Activated naive CD8-positive, alpha-beta T cell treated with anti-CD3 and anti-CD28 coated beads, Interleukin-2, amount 50 U/mL, for 24 hours (primary cell): ENCODE results near the gene JMJD4.

Source experiments
- ATAC-seq: fragments of 150-1000 bp; cut with Tn5 transposase; one replicate; pipeline ENCODE4 v1.10.0; 2021
- DNase-seq: peaks from one replicate; pipeline ENCODE4 v3.0.0; 2021
- H3K27ac Mint-ChIP-seq: one replicate; pipeline ENCODE4 v1.8.0; 2021; ENCODE audit warnings: mild to moderate bottlenecking, mixed read lengths
- H3K27me3 Mint-ChIP-seq: one replicate; pipeline ENCODE4 v1.8.0; 2021; ENCODE audit warnings: mixed read lengths
- H3K36me3 Mint-ChIP-seq: one replicate; pipeline ENCODE4 v1.8.0; 2021; ENCODE audit warnings: low read depth, mixed read lengths
- H3K4me1 Mint-ChIP-seq: one replicate; pipeline ENCODE4 v1.8.0; 2021; ENCODE audit warnings: mixed read lengths
- H3K4me3 Mint-ChIP-seq: one replicate; pipeline ENCODE4 v1.8.0; 2021; ENCODE audit warnings: mild to moderate bottlenecking, moderate library complexity, mixed read lengths
- H3K9me3 Mint-ChIP-seq: one replicate; pipeline ENCODE4 v1.8.0; 2021; ENCODE audit warnings: mixed read lengths

JMJD4 gene

GRCh38 chr1:227734546-227734855, 601 bp downstream of the JMJD4 start:
- peaks cover 43% of the 10 kb centered on the region for H3K4me1 Mint-ChIP-seq
- H3K36me3 Mint-ChIP-seq: peaks cover 11% of the 10 kb centered on the region
- ATAC-seq: no peak

GRCh38 chr1:227733751-227734545, 1.2 kb downstream of the JMJD4 start:
- Mint-ChIP-seq H3K4me3 (peak overlapping the region; percentile 90), H3K4me1 (peaks cover 48% of the 10 kb centered on the region), H3K36me3 (peaks cover 11% of the 10 kb centered on the region)

More at GRCh38 chr1:227734546-227734855, 601 bp downstream of the JMJD4 start:
- Mint-ChIP-seq H3K27me3 (no peaks in the 10 kb centered on the region), H3K9me3 (no peaks in the 10 kb centered on the region), H3K27ac (peak overlapping the region; percentile 83), H3K4me3 (peak overlapping the region; percentile 90)
- no peak for DNase-seq

GRCh38 chr1:227733309-227733705, 1.8 kb downstream of the JMJD4 start:
- peak overlapping the region; percentile 83 for H3K27ac Mint-ChIP-seq
- DNase-seq (no peak), ATAC-seq (no peak)
- H3K4me3 Mint-ChIP-seq: peak overlapping the region; percentile 90
- peaks cover 11% of the 10 kb centered on the region for H3K36me3 Mint-ChIP-seq
- H3K27me3 Mint-ChIP-seq: no peaks in the 10 kb centered on the region
- H3K4me1 Mint-ChIP-seq: peaks cover 51% of the 10 kb centered on the region
- H3K9me3 Mint-ChIP-seq: no peaks in the 10 kb centered on the region

More at GRCh38 chr1:227733751-227734545, 1.2 kb downstream of the JMJD4 start:
- Mint-ChIP-seq H3K27me3 (no peaks in the 10 kb centered on the region), H3K9me3 (no peaks in the 10 kb centered on the region), H3K27ac (peak overlapping the region; percentile 83)
- ATAC-seq (no peak), DNase-seq (no peak)

GRCh38 chr1:227732586-227733308, 2.4 kb downstream of the JMJD4 start:
- Mint-ChIP-seq H3K27ac (no peak overlapping the region), H3K36me3 (peaks cover 10% of the 10 kb centered on the region), H3K4me1 (peaks cover 56% of the 10 kb centered on the region), H3K4me3 (peak overlapping the region; percentile 90), H3K9me3 (no peaks in the 10 kb centered on the region), H3K27me3 (no peaks in the 10 kb centered on the region)
- ATAC-seq (no peak), DNase-seq (no peak)

GRCh38 chr1:227731696-227732585, 3.2 kb downstream of the JMJD4 start:
- peaks cover 10% of the 10 kb centered on the region for H3K36me3 Mint-ChIP-seq
- no peak overlapping the region for H3K4me3 Mint-ChIP-seq
- H3K27ac Mint-ChIP-seq: no peak overlapping the region
- no peak for DNase-seq
- no peaks in the 10 kb centered on the region for H3K9me3 Mint-ChIP-seq
- H3K4me1 Mint-ChIP-seq: peaks cover 57% of the 10 kb centered on the region
- peaks cover 5% of the 10 kb centered on the region for H3K27me3 Mint-ChIP-seq
- no peak for ATAC-seq

GRCh38 chr1:227731241-227731677, 3.8 kb downstream of the JMJD4 start:
- Mint-ChIP-seq H3K4me1 (peaks cover 52% of the 10 kb centered on the region), H3K36me3 (peaks cover 10% of the 10 kb centered on the region), H3K27me3 (peaks cover 12% of the 10 kb centered on the region), H3K9me3 (no peaks in the 10 kb centered on the region), H3K4me3 (no peak overlapping the region), H3K27ac (no peak overlapping the region)
- DNase-seq (no peak), ATAC-seq (no peak)

- Mint-ChIP-seq H3K27ac (no peak overlapping the region), H3K4me3 (no peak overlapping the region), H3K27me3 (peaks cover 12% of the 10 kb centered on the region), H3K36me3 (peaks cover 10% of the 10 kb centered on the region), H3K9me3 (no peaks in the 10 kb centered on the region), H3K4me1 (peaks cover 47% of the 10 kb centered on the region)
- no peak for DNase-seq
- no peak for ATAC-seq
These were observed 4.4 kb downstream of the JMJD4 start for GRCh38 chr1:227730630-227731151.

GRCh38 chr1:227729881-227730629, 5.0 kb downstream of the JMJD4 start:
- peaks cover 45% of the 10 kb centered on the region for H3K4me1 Mint-ChIP-seq
- DNase-seq (peak; percentile 57), ATAC-seq (peak; percentile 7)
- peaks cover 12% of the 10 kb centered on the region for H3K27me3 Mint-ChIP-seq
- no peaks in the 10 kb centered on the region for H3K9me3 Mint-ChIP-seq
- peaks cover 10% of the 10 kb centered on the region for H3K36me3 Mint-ChIP-seq
- H3K27ac Mint-ChIP-seq: no peak overlapping the region
- peak overlapping the region; percentile 24 for H3K4me3 Mint-ChIP-seq

GRCh38 chr1:227729144-227729880, 5.8 kb downstream of the JMJD4 start:
- Mint-ChIP-seq H3K36me3 (peaks cover 7% of the 10 kb centered on the region), H3K9me3 (peaks cover under 1% of the 10 kb centered on the region), H3K27me3 (peaks cover 12% of the 10 kb centered on the region), H3K4me1 (peaks cover 41% of the 10 kb centered on the region), H3K27ac (peak overlapping the region; percentile 59), H3K4me3 (peak overlapping the region; percentile 70)
- ATAC-seq (peak; percentile 4), DNase-seq (no peak)

- Mint-ChIP-seq H3K4me3 (peak overlapping the region; percentile 70), H3K27ac (peak overlapping the region; percentile 76), H3K4me1 (peaks cover 37% of the 10 kb centered on the region), H3K27me3 (peaks cover 12% of the 10 kb centered on the region), H3K36me3 (peaks cover 6% of the 10 kb centered on the region), H3K9me3 (peaks cover 6% of the 10 kb centered on the region)
- no peak for DNase-seq
- ATAC-seq: peak; percentile 6
These were observed 6.3 kb downstream of the JMJD4 start for GRCh38 chr1:227728892-227729143.

GRCh38 chr1:227728059-227728891, 6.8 kb downstream of the JMJD4 start:
- Mint-ChIP-seq H3K27me3 (peaks cover 12% of the 10 kb centered on the region), H3K27ac (peak overlapping the region; percentile 76), H3K9me3 (peaks cover 9% of the 10 kb centered on the region), H3K36me3 (peaks cover 6% of the 10 kb centered on the region), H3K4me3 (peak overlapping the region; percentile 70), H3K4me1 (peaks cover 32% of the 10 kb centered on the region)
- DNase-seq (peak; percentile 72), ATAC-seq (peak; percentile 69)

GRCh38 chr1:227726924-227727599, 8.0 kb downstream of the JMJD4 start:
- no peak overlapping the region for H3K4me3 Mint-ChIP-seq
- DNase-seq (no peak), ATAC-seq (no peak)
- H3K4me1 Mint-ChIP-seq: peaks cover 27% of the 10 kb centered on the region
- peaks cover 21% of the 10 kb centered on the region for H3K9me3 Mint-ChIP-seq
- H3K27me3 Mint-ChIP-seq: peaks cover 12% of the 10 kb centered on the region
- peaks cover 6% of the 10 kb centered on the region for H3K36me3 Mint-ChIP-seq
- no peak overlapping the region for H3K27ac Mint-ChIP-seq
